ENCODE measurements around the gene FOXK2.

- TF ChIP-seq CTCF (IDR thresholded peaks at IDR 0.05; ENCODE audit: poor library complexity) (no peak), EZH2 (IDR thresholded peaks at IDR 0.05; ENCODE audit: borderline replicate concordance) (no peak)
Observed at GRCh38 chr17:82629748-82630147, 110.2 kb downstream of the FOXK2 start.
